ENCODE results near the gene PIGB. TPM values are rescaled to one million over a fixed set of nuclear protein-coding genes. Genes with fewer than 3 reads are reported as not detected.

PIGB gene
- polyA plus RNA-seq, 1 donor (not counting 4 experiments of a cell fraction or from before 2014, with no cell fraction given): 29.1 TPM

GRCh38 chr15:55344206-55344605 is 25.2 kb downstream of the PIGB start:
- DNase-seq (ENCODE audit: low read depth, low spot score) (no peak), FAIRE-seq (peak; percentile 52)
- no peak for TF ChIP-seq EZH2 (IDR thresholded peaks at IDR 0.05; ENCODE audit: low read length)
- Histone ChIP-seq H3K9me3 (ENCODE audit: control insufficient read depth, low read depth, low read length) (no peaks in the 10 kb centered on the region), H2AFZ (ENCODE audit: control insufficient read depth, low read length) (peak overlapping the region; percentile 16), H3K27me3 (ENCODE audit: control insufficient read depth, extremely low read depth, insufficient read depth, low read length) (no peaks in the 10 kb centered on the region), H3K9ac (ENCODE audit: control insufficient read depth, extremely low read depth, insufficient read depth, low read length) (no peak overlapping the region), H4K20me1 (ENCODE audit: control insufficient read depth, extremely low read depth, insufficient read depth, low read length) (no peaks in the 10 kb centered on the region), H3K4me1 (ENCODE audit: control insufficient read depth, extremely low read depth, insufficient read depth, low read length) (peaks cover 11% of the 10 kb centered on the region), H3K36me3 (ENCODE audit: control insufficient read depth in 2 of 2, extremely low read depth in 1 of 2, insufficient read depth in 2 of 2, low read length in 2 of 2) (peaks cover 2 to 3% of the 10 kb centered on the region in 2 experiments), H3K4me3 (ENCODE audit: control insufficient read depth in 2 of 3, extremely low read depth in 1 of 3, insufficient read depth in 2 of 3, low read depth in 1 of 3, low read length in 3 of 3) (no peak overlapping the region), H3K9me1 (ENCODE audit: control insufficient read depth, extremely low read depth, insufficient read depth, low read length) (no peaks in the 10 kb centered on the region), H3K79me2 (ENCODE audit: control insufficient read depth, insufficient read depth, low read length) (no peaks in the 10 kb centered on the region), H3K27ac (ENCODE audit: control insufficient read depth, insufficient read depth, low read length) (no peak overlapping the region), H3K4me2 (ENCODE audit: control insufficient read depth, extremely low read depth, insufficient read depth, low read depth, low read length) (peak overlapping the region; percentile 44)
- dilution Hi-C loops (cut with MboI; ENCODE audit: extremely low pct_ligation_motif_present, low sequenced_read_pairs): no loop called here

- Histone ChIP-seq H3K36me3 (ENCODE audit: control insufficient read depth in 2 of 2, extremely low read depth in 1 of 2, insufficient read depth in 2 of 2, low read length in 2 of 2) (no peaks in the 10 kb centered on the region), H3K9me3 (ENCODE audit: control insufficient read depth, low read depth, low read length) (no peaks in the 10 kb centered on the region), H2AFZ (ENCODE audit: control insufficient read depth, low read length) (no peak overlapping the region), H3K4me2 (ENCODE audit: control insufficient read depth, extremely low read depth, insufficient read depth, low read depth, low read length) (no peak overlapping the region), H4K20me1 (ENCODE audit: control insufficient read depth, extremely low read depth, insufficient read depth, low read length) (no peaks in the 10 kb centered on the region), H3K9me1 (ENCODE audit: control insufficient read depth, extremely low read depth, insufficient read depth, low read length) (no peaks in the 10 kb centered on the region), H3K27me3 (ENCODE audit: control insufficient read depth, extremely low read depth, insufficient read depth, low read length) (no peaks in the 10 kb centered on the region), H3K9ac (ENCODE audit: control insufficient read depth, extremely low read depth, insufficient read depth, low read length) (no peak overlapping the region), H3K79me2 (ENCODE audit: control insufficient read depth, insufficient read depth, low read length) (no peaks in the 10 kb centered on the region), H3K4me1 (ENCODE audit: control insufficient read depth, extremely low read depth, insufficient read depth, low read length) (peaks cover 11% of the 10 kb centered on the region), H3K4me3 (ENCODE audit: control insufficient read depth in 2 of 3, extremely low read depth in 1 of 3, insufficient read depth in 2 of 3, low read depth in 1 of 3, low read length in 3 of 3) (no peak overlapping the region), H3K27ac (ENCODE audit: control insufficient read depth, insufficient read depth, low read length) (no peak overlapping the region)
- TF ChIP-seq EZH2 (IDR thresholded peaks at IDR 0.05; ENCODE audit: low read length) (no peak), CTCF (optimal IDR thresholded peaks at IDR 0.05 in 1 of 3, IDR thresholded peaks at IDR 0.05 in 1 of 3, conservative IDR thresholded peaks at IDR 0.05 in 1 of 3; ENCODE audit: extremely low read depth in 1 of 3, insufficient read depth in 2 of 3, low read length in 3 of 3) (no peak)
- no peak for DNase-seq (ENCODE audit: low read depth, low spot score)
- no peak for FAIRE-seq
- dilution Hi-C loops (cut with MboI; ENCODE audit: extremely low pct_ligation_motif_present, low sequenced_read_pairs): no loop called here
Observed at GRCh38 chr15:55348281-55348778, 29.3 kb downstream of the PIGB start.

- no peak for TF ChIP-seq EZH2 (IDR thresholded peaks at IDR 0.05; ENCODE audit: low read length)
- TF ChIP-seq CTCF (optimal IDR thresholded peaks at IDR 0.05 in 1 of 3, IDR thresholded peaks at IDR 0.05 in 1 of 3, conservative IDR thresholded peaks at IDR 0.05 in 1 of 3; ENCODE audit: extremely low read depth in 1 of 3, insufficient read depth in 2 of 3, low read length in 3 of 3): no peak
Observed at GRCh38 chr15:55349282-55349681, 30.3 kb downstream of the PIGB start.

More at GRCh38 chr15:55349282-55349681, 30.3 kb downstream of the PIGB start:
- Histone ChIP-seq H2AFZ (ENCODE audit: control insufficient read depth, low read length) (no peak overlapping the region), H3K79me2 (ENCODE audit: control insufficient read depth, insufficient read depth, low read length) (no peaks in the 10 kb centered on the region), H4K20me1 (ENCODE audit: control insufficient read depth, extremely low read depth, insufficient read depth, low read length) (no peaks in the 10 kb centered on the region), H3K4me3 (ENCODE audit: control insufficient read depth in 2 of 3, extremely low read depth in 1 of 3, insufficient read depth in 2 of 3, low read depth in 1 of 3, low read length in 3 of 3) (no peak overlapping the region), H3K9me1 (ENCODE audit: control insufficient read depth, extremely low read depth, insufficient read depth, low read length) (no peaks in the 10 kb centered on the region), H3K27ac (ENCODE audit: control insufficient read depth, insufficient read depth, low read length) (no peak overlapping the region), H3K9me3 (ENCODE audit: control insufficient read depth, low read depth, low read length) (no peaks in the 10 kb centered on the region), H3K27me3 (ENCODE audit: control insufficient read depth, extremely low read depth, insufficient read depth, low read length) (no peaks in the 10 kb centered on the region), H3K36me3 (ENCODE audit: control insufficient read depth in 2 of 2, extremely low read depth in 1 of 2, insufficient read depth in 2 of 2, low read length in 2 of 2) (no peaks in the 10 kb centered on the region), H3K9ac (ENCODE audit: control insufficient read depth, extremely low read depth, insufficient read depth, low read length) (no peak overlapping the region), H3K4me1 (ENCODE audit: control insufficient read depth, extremely low read depth, insufficient read depth, low read length) (peaks cover 2% of the 10 kb centered on the region), H3K4me2 (ENCODE audit: control insufficient read depth, extremely low read depth, insufficient read depth, low read depth, low read length) (no peak overlapping the region)
- FAIRE-seq (no peak), DNase-seq (ENCODE audit: low read depth, low spot score) (no peak)
- dilution Hi-C loops (cut with MboI; ENCODE audit: extremely low pct_ligation_motif_present, low sequenced_read_pairs): no loop called here
